Rectal smooth muscle tissue (tissue), 1 donor: ENCODE results near the gene NT5C3B.

Experiments used
- H3K27ac ChIP-seq: one replicate; pipeline ENCODE4 v1.7.0; 2013; ENCODE audit warnings: low read depth, low read length, inconsistent platforms
- H3K27me3 ChIP-seq: one replicate; pipeline ENCODE4 v1.7.0; 2013; ENCODE audit warnings: low read length; ENCODE audit not compliant: control insufficient read depth, insufficient read depth
- H3K36me3 ChIP-seq: one replicate; pipeline ENCODE4 v1.7.0; 2013; ENCODE audit warnings: low read length; ENCODE audit not compliant: control insufficient read depth, insufficient read depth
- H3K4me1 ChIP-seq: one replicate; pipeline ENCODE4 v1.7.0; 2013; ENCODE audit warnings: low read length; ENCODE audit not compliant: control insufficient read depth, insufficient read depth
- H3K4me3 ChIP-seq: one replicate; pipeline ENCODE4 v1.7.0; 2013; ENCODE audit warnings: low read length
- H3K9ac ChIP-seq: one replicate; pipeline ENCODE4 v1.7.0; 2013; ENCODE audit warnings: low read length

NT5C3B gene

GRCh38 chr17:41813699-41814124 lies 22.3 kb downstream of the NT5C3B start:
- Histone ChIP-seq H3K4me3 (no peak overlapping the region), H3K4me1 (peaks cover 9% of the 10 kb centered on the region), H3K27me3 (no peaks in the 10 kb centered on the region), H3K27ac (no peak overlapping the region), H3K9ac (no peak overlapping the region), H3K36me3 (no peaks in the 10 kb centered on the region)

- Histone ChIP-seq H3K36me3 (no peaks in the 10 kb centered on the region), H3K9ac (no peak overlapping the region), H3K4me1 (peaks cover 9% of the 10 kb centered on the region), H3K27ac (peak overlapping the region; percentile 21), H3K4me3 (peak overlapping the region; percentile 90), H3K27me3 (no peaks in the 10 kb centered on the region)
These were observed 22.8 kb downstream of the NT5C3B start for GRCh38 chr17:41813152-41813680.

- Histone ChIP-seq H3K27me3 (no peaks in the 10 kb centered on the region), H3K4me3 (peak within 1 kb of the TSS; percentile 90), H3K4me1 (peaks cover 9% of the 10 kb centered on the region), H3K9ac (peak within 1 kb of the TSS; percentile 32), H3K36me3 (no peaks in the 10 kb centered on the region), H3K27ac (peak within 1 kb of the TSS; percentile 21)
These were observed 23.5 kb downstream of the NT5C3B start, which contains the start of gene FKBP10 for GRCh38 chr17:41812381-41813151. TSS of gene FKBP10 (plus strand) at chr17:41813004. CDS start at chr17:41813035, 31 bp downstream.

GRCh38 chr17:41811549-41812380 lies 24.3 kb downstream of the NT5C3B start, which contains the start of gene P3H4:
TSS of gene P3H4 (minus strand) at chr17:41811949. CDS start at chr17:41811915, 34 bp downstream.
- H3K4me1 ChIP-seq = peaks cover 9% of the 10 kb centered on the region

GRCh38 chr17:41810659-41811548 lies 25.1 kb downstream of the NT5C3B start:
- peak overlapping the region; percentile 73 for H3K9ac ChIP-seq
- H3K4me1 ChIP-seq = peaks cover 9% of the 10 kb centered on the region
- H3K27me3 ChIP-seq = no peaks in the 10 kb centered on the region
- peak overlapping the region; percentile 1 for H3K27ac ChIP-seq
- H3K36me3 ChIP-seq = peaks cover 2% of the 10 kb centered on the region
- peak overlapping the region; percentile 90 for H3K4me3 ChIP-seq

More at GRCh38 chr17:41811549-41812380, 24.3 kb downstream of the NT5C3B start, which contains the start of gene P3H4:
- peaks cover 2% of the 10 kb centered on the region for H3K36me3 ChIP-seq
- peak within 1 kb of the TSS; percentile 90 for H3K4me3 ChIP-seq
- peak within 1 kb of the TSS; percentile 73 for H3K9ac ChIP-seq
- no peaks in the 10 kb centered on the region for H3K27me3 ChIP-seq
- H3K27ac ChIP-seq = peak within 1 kb of the TSS; percentile 1

- peaks cover 6% of the 10 kb centered on the region for H3K4me1 ChIP-seq
- peaks cover 2% of the 10 kb centered on the region for H3K36me3 ChIP-seq
- no peak overlapping the region for H3K27ac ChIP-seq
- H3K27me3 ChIP-seq = no peaks in the 10 kb centered on the region
- H3K4me3 ChIP-seq = no peak overlapping the region
- no peak overlapping the region for H3K9ac ChIP-seq
These were observed 29.2 kb downstream of the NT5C3B start for GRCh38 chr17:41806685-41807445.

GRCh38 chr17:41803049-41804020 lies 32.7 kb downstream of the NT5C3B start:
- no peaks in the 10 kb centered on the region for H3K27me3 ChIP-seq
- no peaks in the 10 kb centered on the region for H3K4me1 ChIP-seq
- H3K9ac ChIP-seq = no peak overlapping the region
- peaks cover 2% of the 10 kb centered on the region for H3K36me3 ChIP-seq
- H3K4me3 ChIP-seq = no peak overlapping the region
- H3K27ac ChIP-seq = no peak overlapping the region

GRCh38 chr17:41801374-41802271 lies 34.4 kb downstream of the NT5C3B start:
- Histone ChIP-seq H3K27me3 (no peaks in the 10 kb centered on the region), H3K36me3 (no peaks in the 10 kb centered on the region), H3K4me3 (no peak overlapping the region), H3K4me1 (no peaks in the 10 kb centered on the region), H3K9ac (no peak overlapping the region), H3K27ac (no peak overlapping the region)

- no peak overlapping the region for H3K9ac ChIP-seq
- no peaks in the 10 kb centered on the region for H3K36me3 ChIP-seq
- no peaks in the 10 kb centered on the region for H3K4me1 ChIP-seq
- no peaks in the 10 kb centered on the region for H3K27me3 ChIP-seq
- H3K4me3 ChIP-seq = no peak overlapping the region
- H3K27ac ChIP-seq = no peak overlapping the region
These were observed 35.2 kb downstream of the NT5C3B start for GRCh38 chr17:41800601-41801373.
